CD14-positive monocyte (primary cell): ENCODE results near the gene LSP1. TPM values are rescaled to one million over a fixed set of nuclear protein-coding genes. Genes with fewer than 3 reads are reported as not detected.

Experiments
- DNase-seq, 3 donors: peaks; one replicate each; pipeline ENCODE4 v3.0.0-alpha.2; 2011 to 2022
- H2AFZ ChIP-seq: 2 replicates; pipeline ENCODE4 v1.6.0; 2012; ENCODE audit warnings: mild to moderate bottlenecking, low read depth, low read length, inconsistent platforms; ENCODE audit not compliant: insufficient read depth, poor library complexity, severe bottlenecking
- H3K27ac ChIP-seq, 2 donors: 1 replicate in 1 of 2; 2 replicates in 1 of 2; pipeline ENCODE4 v1.5.1; 2012 to 2013; ENCODE audit warnings: low read length in 2 of 2, control low read depth in 1 of 2, inconsistent platforms in 1 of 2, low read depth in 1 of 2, mild to moderate bottlenecking in 1 of 2
- H3K27me3 ChIP-seq, 2 donors: one replicate each; pipeline versions ENCODE4 v1.6.0 to v1.6.1; 2011 to 2013; ENCODE audit warnings: low read length in 2 of 2; ENCODE audit not compliant: control insufficient read depth in 2 of 2, insufficient read depth in 2 of 2
- H3K36me3 ChIP-seq, 2 donors: replicated peaks in 1 of 2; 1 replicate in 1 of 2; 2 replicates in 1 of 2; pipeline versions ENCODE4 v1.5.1 to v1.6.1; 2012 to 2013; ENCODE audit warnings: low read length in 2 of 2, control low read depth in 1 of 2, inconsistent platforms in 1 of 2, mild to moderate bottlenecking in 1 of 2; ENCODE audit not compliant: insufficient read depth in 2 of 2, control insufficient read depth in 1 of 2
- H3K4me1 ChIP-seq, 2 donors: 1 replicate in 1 of 2; 2 replicates in 1 of 2; pipeline versions ENCODE4 v1.5.1 to v1.6.1; 2012 to 2013; ENCODE audit warnings: low read length in 2 of 2, control low read depth in 1 of 2, inconsistent platforms in 1 of 2, mild to moderate bottlenecking in 1 of 2, moderate library complexity in 1 of 2; ENCODE audit not compliant: insufficient read depth in 2 of 2, control insufficient read depth in 1 of 2
- H3K4me2 ChIP-seq: replicated peaks from 2 replicates; pipeline ENCODE3; 2012; ENCODE audit warnings: low read length, moderate library complexity, mild to moderate bottlenecking; ENCODE audit not compliant: poor library complexity, severe bottlenecking; ENCODE audit errors: extremely low read depth
- H3K4me3 ChIP-seq, 3 experiments: fragments of 200-600 bp in 1 of 3; sonication (generic) in 1 of 3; replicated peaks in 1 of 3; 1 replicate in 2 of 3; 2 replicates in 1 of 3; pipeline ENCODE4 v1.5.1; 2011 to 2013; ENCODE audit warnings: low read length in 3 of 3, mild to moderate bottlenecking in 3 of 3, control low read depth in 2 of 3, low read depth in 2 of 3, inconsistent platforms in 1 of 3, moderate library complexity in 1 of 3
- H3K79me2 ChIP-seq: 2 replicates; pipeline ENCODE4 v1.6.0; 2012; ENCODE audit warnings: mild to moderate bottlenecking, control low read depth, inconsistent platforms, low read length, moderate library complexity; ENCODE audit not compliant: insufficient read depth
- H3K9ac ChIP-seq: 2 replicates; pipeline ENCODE4 v1.6.0; 2017; ENCODE audit warnings: low read length, mild to moderate bottlenecking; ENCODE audit not compliant: insufficient read depth, poor library complexity, severe bottlenecking
- H3K9me3 ChIP-seq, 2 donors: replicated peaks in 1 of 2; 1 replicate in 1 of 2; 2 replicates in 1 of 2; pipeline versions ENCODE4 v1.5.1 to v1.6.1; 2012 to 2013; ENCODE audit warnings: low read length in 2 of 2, control low read depth in 1 of 2; ENCODE audit not compliant: control insufficient read depth in 1 of 2, insufficient read depth in 1 of 2
- H4K20me1 ChIP-seq: 2 replicates; pipeline ENCODE4 v1.6.0; 2012; ENCODE audit warnings: mild to moderate bottlenecking, low read length, control low read depth, moderate library complexity; ENCODE audit not compliant: insufficient read depth
- H3K27ac Mint-ChIP-seq, 7 donors: one replicate each; pipeline ENCODE4 v1.8.0; 2020; ENCODE audit warnings: mild to moderate bottlenecking in 7 of 7, mixed read lengths in 7 of 7, moderate library complexity in 6 of 7, inconsistent platforms in 2 of 7
- H3K27me3 Mint-ChIP-seq, 3 donors: one replicate each; pipeline ENCODE4 v1.8.0; 2021 to 2022; ENCODE audit warnings: low read depth in 3 of 3, mild to moderate bottlenecking in 3 of 3, mixed read lengths in 3 of 3, moderate library complexity in 3 of 3, inconsistent platforms in 1 of 3
- H3K36me3 Mint-ChIP-seq, 2 donors: one replicate each; pipeline ENCODE4 v1.8.0; 2020; ENCODE audit warnings: mixed read lengths in 2 of 2, inconsistent platforms in 1 of 2, mild to moderate bottlenecking in 1 of 2
- H3K4me1 Mint-ChIP-seq: one replicate; pipeline ENCODE4 v1.8.0; 2020; ENCODE audit warnings: mild to moderate bottlenecking, mixed read lengths
- H3K4me3 Mint-ChIP-seq, 2 donors: one replicate each; pipeline ENCODE4 v1.8.0; 2020; ENCODE audit warnings: mild to moderate bottlenecking in 2 of 2, mixed read lengths in 2 of 2, moderate library complexity in 1 of 2
- H3K9me3 Mint-ChIP-seq, 7 donors: one replicate each; pipeline ENCODE4 v1.8.0; 2020 to 2022; ENCODE audit warnings: mixed read lengths in 7 of 7, mild to moderate bottlenecking in 6 of 7, moderate library complexity in 6 of 7, inconsistent platforms in 2 of 7
- WGBS: methylation state at CpG from one replicate; pipeline ENCODE4 v1.1.5; 2013; ENCODE audit warnings: missing lambda C conversion rate; ENCODE audit not compliant: insufficient coverage; 5-methylcytosine and 5-hydroxymethylcytosine counted together
- intact Hi-C, 2 donors: fragments of 100-400 bp; cut with micrococcal nuclease; formaldehyde crosslinking; loops; one replicate each; pipeline versions ENCODE4 v1.15.0 to v1.15.1; 2023
- polyA plus RNA-seq, 3 donors: library from polyadenylated mRNA; depleted of rRNA in 1 of 3; unstranded in 2 of 3; stranded (reverse) in 1 of 3; fragments of 300-500 nt in 2 of 3; fragments of >200 nt in 1 of 3; fragmentation: Illumina TruSeq in 2 of 3; gene quantifications; 1 replicate in 2 of 3; 2 replicates in 1 of 3; pipeline ENCODE4 v1.2.3, GENCODE V29; 2012 to 2021
- TF ChIP-seq, protein P1 (sequence below): fragments of 200-600 bp; IDR thresholded peaks from one replicate; pipeline ENCODE4 v1.8.0; 2022; ENCODE audit warnings: antibody characterized with exemption, mild to moderate bottlenecking

The LSP1 gene
- polyA plus RNA-seq, 3 donors, result 387 to 646 (median 542) TPM

DNA sequence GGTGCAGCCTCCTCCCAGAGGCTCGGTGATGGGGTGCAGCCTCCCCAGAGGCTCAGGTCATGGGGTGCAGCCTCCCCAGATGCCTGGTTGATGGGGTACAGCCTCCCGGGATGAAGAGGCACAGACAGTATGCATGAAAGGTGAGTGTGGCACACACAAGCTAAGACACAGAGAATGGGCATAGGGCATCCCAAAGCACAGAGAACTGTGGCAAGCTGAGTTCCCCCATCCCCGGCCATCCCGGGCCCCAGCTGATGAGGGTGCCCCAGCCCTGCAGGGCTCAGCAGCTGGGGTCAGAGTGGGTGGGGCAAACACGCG, 22.9 kb upstream of the LSP1 start:
- Histone ChIP-seq H3K4me2 (no peak overlapping the region), H2AFZ (no peak overlapping the region), H3K9ac (no peak overlapping the region), H3K79me2 (no peaks in the 10 kb centered on the region), H3K27ac (no peak overlapping the region), H3K36me3 (no peaks in the 10 kb centered on the region), H3K27me3 (peaks cover 0 to 49% of the 10 kb centered on the region in 2 donors), H4K20me1 (no peaks in the 10 kb centered on the region), H3K4me3 (no peak overlapping the region), H3K9me3 (no peaks in the 10 kb centered on the region), H3K4me1 (peaks cover 11 to 14% of the 10 kb centered on the region in 2 donors)
- Mint-ChIP-seq H3K27me3 (peaks cover 43 to 78% (median 51%) of the 10 kb centered on the region in 3 donors), H3K4me1 (peaks cover 8% of the 10 kb centered on the region), H3K9me3 (peaks cover 0 to 2% (median 0%) of the 10 kb centered on the region in 7 donors), H3K27ac (no peak overlapping the region), H3K4me3 (no peak overlapping the region), H3K36me3 (no peaks in the 10 kb centered on the region)
- DNase-seq, result no peak
- TF ChIP-seq, protein P1, sequence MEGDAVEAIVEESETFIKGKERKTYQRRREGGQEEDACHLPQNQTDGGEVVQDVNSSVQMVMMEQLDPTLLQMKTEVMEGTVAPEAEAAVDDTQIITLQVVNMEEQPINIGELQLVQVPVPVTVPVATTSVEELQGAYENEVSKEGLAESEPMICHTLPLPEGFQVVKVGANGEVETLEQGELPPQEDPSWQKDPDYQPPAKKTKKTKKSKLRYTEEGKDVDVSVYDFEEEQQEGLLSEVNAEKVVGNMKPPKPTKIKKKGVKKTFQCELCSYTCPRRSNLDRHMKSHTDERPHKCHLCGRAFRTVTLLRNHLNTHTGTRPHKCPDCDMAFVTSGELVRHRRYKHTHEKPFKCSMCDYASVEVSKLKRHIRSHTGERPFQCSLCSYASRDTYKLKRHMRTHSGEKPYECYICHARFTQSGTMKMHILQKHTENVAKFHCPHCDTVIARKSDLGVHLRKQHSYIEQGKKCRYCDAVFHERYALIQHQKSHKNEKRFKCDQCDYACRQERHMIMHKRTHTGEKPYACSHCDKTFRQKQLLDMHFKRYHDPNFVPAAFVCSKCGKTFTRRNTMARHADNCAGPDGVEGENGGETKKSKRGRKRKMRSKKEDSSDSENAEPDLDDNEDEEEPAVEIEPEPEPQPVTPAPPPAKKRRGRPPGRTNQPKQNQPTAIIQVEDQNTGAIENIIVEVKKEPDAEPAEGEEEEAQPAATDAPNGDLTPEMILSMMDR, result no peak
- WGBS, result 34% methylated on average over 6 of the region's 6 CpGs
- intact Hi-C loops, result loop anchor here (5.0 to 10.0 kb wide), 3 partner anchors 85 to 317 kb away; partner anchors contain the start of gene TNNT3 (in 1 of the 2)

DNA sequence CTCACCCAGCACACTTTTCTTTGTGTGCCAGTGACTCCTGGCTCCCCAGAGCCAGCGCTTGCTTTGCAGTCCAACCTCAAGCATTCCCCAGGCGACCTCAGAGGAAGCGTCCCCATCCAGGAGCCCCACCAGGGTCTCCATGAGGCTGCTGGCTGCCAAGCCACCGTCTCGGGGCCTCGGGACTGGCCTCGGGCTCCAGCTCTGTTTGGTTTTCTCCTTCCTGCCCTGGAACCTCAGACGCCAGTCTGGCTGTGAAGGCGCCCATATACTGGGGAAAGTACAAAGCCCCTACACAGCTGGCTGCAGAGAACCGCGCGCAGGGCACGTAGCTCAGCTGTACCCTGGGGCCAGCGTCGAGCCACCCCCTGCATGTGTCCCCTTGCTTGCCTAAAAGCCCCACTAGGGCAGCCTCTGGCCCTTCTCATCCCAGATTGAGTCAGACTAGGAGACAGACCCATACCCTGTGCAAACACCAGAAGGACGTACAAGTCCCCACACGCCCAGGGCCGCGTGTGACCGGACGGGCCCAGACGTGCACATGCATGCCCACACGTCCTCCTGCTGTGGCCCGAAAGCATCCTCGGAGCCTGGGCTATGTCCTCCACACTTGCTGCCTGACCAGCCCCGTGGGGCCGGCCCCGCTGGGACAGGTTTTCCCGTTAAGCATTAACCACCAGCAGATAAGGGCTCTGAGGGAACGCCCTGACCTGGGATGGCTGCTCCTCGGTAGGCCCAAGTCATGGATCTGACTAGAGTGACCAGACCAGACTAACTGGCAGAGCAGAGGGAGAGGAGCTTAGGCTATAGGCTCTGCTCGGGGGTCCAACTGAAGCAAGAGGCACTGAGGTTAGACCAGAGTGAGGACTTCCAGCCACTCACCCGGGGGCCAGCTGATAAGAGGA, 22.3 kb upstream of the LSP1 start:
- Histone ChIP-seq H3K27ac (no peak overlapping the region), H3K4me3 (no peak overlapping the region), H4K20me1 (no peaks in the 10 kb centered on the region), H3K4me1 (peaks cover 8 to 14% of the 10 kb centered on the region in 2 donors), H3K27me3 (peaks cover 0 to 51% of the 10 kb centered on the region in 2 donors), H3K4me2 (no peak overlapping the region), H3K9me3 (no peaks in the 10 kb centered on the region), H3K9ac (no peak overlapping the region), H3K36me3 (no peaks in the 10 kb centered on the region), H2AFZ (no peak overlapping the region), H3K79me2 (no peaks in the 10 kb centered on the region)
- TF ChIP-seq, protein P1, result no peak
- Mint-ChIP-seq H3K4me1 (peaks cover 8% of the 10 kb centered on the region), H3K9me3 (peaks cover 0 to 2% (median 0%) of the 10 kb centered on the region in 7 donors), H3K36me3 (no peaks in the 10 kb centered on the region), H3K27me3 (peaks cover 46 to 81% (median 51%) of the 10 kb centered on the region in 3 donors), H3K4me3 (peak overlapping the region in 1 of 2 donors; percentile 46), H3K27ac (no peak overlapping the region)
- 54% methylated on average over 32 of the region's 33 CpGs for WGBS
- intact Hi-C loops, result loop anchor here (5.0 to 10.0 kb wide), 3 partner anchors 84 to 317 kb away; partner anchors contain the start of gene TNNT3 (in 1 of the 2)
- DNase-seq, result peak in 1 of 3 donors; percentile 4
